ENCODE measurements around the gene MDP1.

The MDP1 gene

GRCh38 chr14:24172871-24173281 lies 43.0 kb downstream of the MDP1 start:
- no peak overlapping the region for H3K9ac ChIP-seq
- no peaks in the 10 kb centered on the region for H3K9me3 ChIP-seq
- H3K27ac ChIP-seq, result no peak overlapping the region
- no peak for TF ChIP-seq Cebpa-rat (IDR thresholded peaks at IDR 0.05)
- peaks cover 30% of the 10 kb centered on the region for H3K36me3 ChIP-seq
- no peaks in the 10 kb centered on the region for H4K20me1 ChIP-seq
- H3K4me2 ChIP-seq, result peak overlapping the region; percentile 90; the same call in 1 of the 2 replicates
- H3K27me3 ChIP-seq, result peaks cover 25% of the 10 kb centered on the region
- H3K4me1 ChIP-seq, result peaks cover 24% of the 10 kb centered on the region
- no peak overlapping the region for H3K4me3 ChIP-seq

GRCh38 chr14:24172261-24172860 lies 43.5 kb downstream of the MDP1 start:
- TF ChIP-seq Cebpa-rat (IDR thresholded peaks at IDR 0.05), result no peak
- H3K27me3 ChIP-seq, result peaks cover 25% of the 10 kb centered on the region
- H3K36me3 ChIP-seq, result peaks cover 30% of the 10 kb centered on the region
- no peaks in the 10 kb centered on the region for H3K9me3 ChIP-seq
- peak overlapping the region; percentile 90 for H3K4me2 ChIP-seq
- H3K4me3 ChIP-seq, result peak overlapping the region; percentile 66
- H3K9ac ChIP-seq, result 0 out of 2 replicates have a peak overlapping the region, but pooled peaks have one; percentile 13
- H3K27ac ChIP-seq, result no peak overlapping the region
- peaks cover 24% of the 10 kb centered on the region for H3K4me1 ChIP-seq
- H4K20me1 ChIP-seq, result no peaks in the 10 kb centered on the region

- no peaks in the 10 kb centered on the region for H4K20me1 ChIP-seq
- peak within 1 kb of the TSS; percentile 90 for H3K4me2 ChIP-seq
- H3K4me3 ChIP-seq, result peak within 1 kb of the TSS; percentile 66
- peaks cover 25% of the 10 kb centered on the region for H3K27me3 ChIP-seq
- peaks cover 30% of the 10 kb centered on the region for H3K36me3 ChIP-seq
- 0 out of 2 replicates have a peak within 1 kb of the TSS, but pooled peaks have one; percentile 13 for H3K9ac ChIP-seq
- no peak within 1 kb of the TSS for H3K27ac ChIP-seq
- peaks cover 24% of the 10 kb centered on the region for H3K4me1 ChIP-seq
- TF ChIP-seq Cebpa-rat (IDR thresholded peaks at IDR 0.05), result no peak
- H3K9me3 ChIP-seq, result no peaks in the 10 kb centered on the region
Observed at GRCh38 chr14:24171422-24172260, 44.2 kb downstream of the MDP1 start, which contains the start of gene REC8. TSS of gene REC8 (plus strand) at chr14:24172080. CDS start at chr14:24172553, 473 bp downstream.

DNA sequence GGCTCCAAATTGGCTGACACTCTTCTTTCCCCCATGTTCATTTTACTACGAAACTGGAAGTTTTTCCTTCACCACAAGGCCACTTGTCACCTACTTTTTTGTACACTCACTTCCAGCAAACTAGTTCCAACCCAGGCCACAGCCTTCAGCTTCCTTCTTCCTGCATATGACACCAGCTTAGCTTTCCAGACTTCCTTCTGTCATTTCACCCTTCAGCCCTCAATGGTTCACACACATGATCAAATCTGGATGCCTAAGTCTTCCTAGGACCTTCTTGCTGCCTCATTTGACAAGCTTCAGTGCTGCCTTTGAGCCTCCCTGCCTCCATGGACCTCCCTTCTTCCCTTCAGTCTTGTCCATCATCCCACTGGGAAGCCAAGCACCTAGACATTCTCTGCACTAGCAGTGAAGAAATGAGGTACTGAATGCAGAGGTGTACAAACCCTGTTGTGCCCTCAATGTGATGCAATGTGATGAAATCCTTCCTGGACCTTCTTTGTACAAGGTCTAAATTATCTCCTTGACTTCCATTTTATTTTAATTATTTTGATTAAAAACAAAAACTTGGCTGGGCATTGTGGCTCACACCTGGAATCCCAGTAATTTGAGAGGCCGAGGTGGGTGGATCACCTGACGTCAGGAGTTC lies 48.3 kb downstream of the MDP1 start:
- Histone ChIP-seq H3K27ac (no peak overlapping the region), H3K4me1 (peaks cover 27% of the 10 kb centered on the region), H4K20me1 (no peaks in the 10 kb centered on the region), H3K27me3 (peaks cover 20% of the 10 kb centered on the region), H3K9ac (no peak overlapping the region), H3K4me3 (no peak overlapping the region), H3K4me2 (no peak overlapping the region), H3K9me3 (no peaks in the 10 kb centered on the region), H3K36me3 (peaks cover 62% of the 10 kb centered on the region)
- TF ChIP-seq Cebpa-rat (IDR thresholded peaks at IDR 0.05), result no peak

DNA sequence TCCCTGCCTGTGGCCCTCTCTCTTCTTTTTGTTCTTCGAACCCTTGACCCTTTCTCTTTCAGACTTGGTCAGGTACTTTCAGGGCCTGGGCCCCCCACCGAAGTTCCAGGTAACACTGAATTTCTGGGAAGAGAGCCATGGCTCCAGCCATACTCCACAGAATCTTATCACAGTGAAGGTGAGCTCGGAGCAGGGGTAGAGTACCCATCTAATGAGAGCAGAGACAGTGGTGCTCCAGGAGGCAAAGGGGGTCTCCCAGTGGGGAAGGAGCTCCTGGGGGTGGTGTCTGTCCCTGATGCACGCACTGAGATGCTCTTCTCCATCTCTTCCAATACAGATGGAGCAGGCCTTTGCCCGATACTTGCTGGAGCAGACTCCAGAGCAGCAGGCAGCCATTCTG lies 50.1 kb downstream of the MDP1 start:
- H3K4me1 ChIP-seq, result peaks cover 26% of the 10 kb centered on the region
- peaks cover 63% of the 10 kb centered on the region for H3K36me3 ChIP-seq
- no peaks in the 10 kb centered on the region for H4K20me1 ChIP-seq
- H3K9ac ChIP-seq, result no peak overlapping the region
- H3K27me3 ChIP-seq, result peaks cover 2% of the 10 kb centered on the region; the same call in 1 of the 2 replicates
- TF ChIP-seq Cebpa-rat (IDR thresholded peaks at IDR 0.05), result no peak
- no peak overlapping the region for H3K4me3 ChIP-seq
- H3K27ac ChIP-seq, result no peak overlapping the region
- H3K9me3 ChIP-seq, result no peaks in the 10 kb centered on the region
- H3K4me2 ChIP-seq, result no peak overlapping the region

DNA sequence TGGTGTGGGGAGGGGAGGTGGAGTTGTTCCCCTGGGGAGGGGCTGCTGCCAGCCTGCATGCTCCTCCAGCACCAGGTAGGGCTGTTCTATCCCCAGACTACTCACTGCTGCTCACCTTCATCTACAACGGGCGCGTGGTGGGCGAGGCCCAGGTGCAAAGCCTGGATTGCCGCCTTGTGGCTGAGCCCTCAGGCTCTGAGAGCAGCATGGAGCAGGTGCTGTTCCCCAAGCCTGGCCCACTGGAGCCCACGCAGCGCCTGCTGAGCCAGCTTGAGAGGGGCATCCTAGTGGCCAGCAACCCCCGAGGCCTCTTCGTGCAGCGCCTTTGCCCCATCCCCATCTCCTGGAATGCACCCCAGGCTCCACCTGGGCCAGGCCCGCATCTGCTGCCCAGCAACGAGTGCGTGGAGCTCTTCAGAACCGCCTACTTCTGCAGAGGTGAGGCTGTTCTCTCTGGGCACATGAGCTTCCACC lies 51.3 kb downstream of the MDP1 start:
- Histone ChIP-seq H3K4me3 (no peak overlapping the region), H3K27me3 (no peaks in the 10 kb centered on the region), H3K4me1 (peaks cover 30% of the 10 kb centered on the region), H3K4me2 (no peak overlapping the region), H3K36me3 (peaks cover 72% of the 10 kb centered on the region), H3K9ac (no peak overlapping the region), H4K20me1 (no peaks in the 10 kb centered on the region), H3K27ac (no peak overlapping the region), H3K9me3 (no peaks in the 10 kb centered on the region)
- no peak for TF ChIP-seq Cebpa-rat (IDR thresholded peaks at IDR 0.05)
